HG02981 (cell line): Measurements from ENCODE around the gene PKD2.
"Not testable (repeated sequence)": the region's sequence is repeated elsewhere in the genome, so short reads cannot be mapped to it uniquely, and the experiment has no call there.

Source experiments
- ATAC-seq: cut with Tn5 transposase; IDR thresholded peaks from one replicate; pipeline ENCODE4 v1.9.1; 2021; ENCODE audit warnings: mild to moderate bottlenecking, moderate library complexity; ENCODE audit not compliant: unreplicated experiment

The PKD2 gene

DNA sequence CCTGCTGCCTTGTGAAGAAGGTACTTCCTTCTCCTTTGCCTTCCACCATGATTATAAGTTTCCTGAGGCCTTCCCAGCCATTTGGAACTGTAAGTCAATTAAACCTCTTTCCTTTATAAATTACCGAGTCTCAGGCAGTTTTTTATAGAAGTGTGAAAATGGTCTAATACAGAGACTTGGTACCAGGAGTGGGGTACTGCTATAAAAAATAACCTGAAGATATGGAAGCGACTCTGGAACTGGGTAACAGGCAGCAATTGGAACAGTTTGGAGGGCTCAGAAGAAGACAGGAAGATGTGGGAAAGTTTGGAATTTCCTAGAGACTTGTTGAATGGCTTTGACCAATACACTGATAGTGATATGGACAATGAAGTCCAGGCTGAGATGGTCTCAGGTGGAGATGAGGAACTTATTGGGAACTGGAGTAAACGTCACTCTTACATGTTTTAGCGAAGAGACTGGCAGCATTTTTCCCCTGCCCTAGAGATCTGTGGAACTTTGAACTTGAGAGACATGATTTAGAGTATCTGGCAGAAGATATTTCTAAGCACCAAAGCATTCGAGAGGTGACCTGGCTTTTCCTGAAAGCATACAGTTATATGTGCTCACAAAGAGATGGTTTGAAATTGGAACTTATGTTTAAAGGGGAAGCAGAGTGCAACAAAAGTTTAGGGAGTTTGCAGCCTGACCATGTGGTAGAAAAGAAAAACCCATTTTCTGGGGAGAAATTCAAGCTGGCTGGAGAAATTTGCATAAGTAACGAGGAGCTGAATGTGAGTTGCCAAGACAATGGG is 18.6 kb downstream of the PKD2 start:
- ATAC-seq, result not testable (repeated sequence)

- ATAC-seq, result no peak
Measured at GRCh38 chr4:88027611-88028608, 20.5 kb downstream of the PKD2 start.

DNA sequence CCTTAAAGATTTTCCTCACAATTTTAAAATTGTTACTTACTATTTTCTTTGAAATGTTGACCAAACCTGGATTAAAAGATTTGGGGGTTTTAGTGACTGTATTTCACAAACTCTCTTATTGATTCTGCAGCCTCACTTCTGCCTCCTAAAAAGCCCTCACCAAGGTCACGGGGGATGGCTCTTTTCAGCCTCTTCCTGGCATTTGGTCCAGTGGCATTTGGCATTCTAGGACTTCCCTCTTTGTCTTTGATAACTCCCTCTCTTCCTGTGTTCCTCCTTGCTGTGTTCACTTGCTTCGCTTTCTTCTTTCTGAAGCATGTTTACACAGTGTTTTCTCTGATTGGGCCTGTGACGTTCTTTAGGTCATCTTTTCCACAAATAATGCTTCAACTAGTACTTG is 21.5 kb downstream of the PKD2 start:
- no peak for ATAC-seq

- ATAC-seq, result no peak
Measured at GRCh38 chr4:88029556-88029955, 22.1 kb downstream of the PKD2 start.

GRCh38 chr4:88030565-88031310 is 23.3 kb downstream of the PKD2 start:
- no peak for ATAC-seq

- ATAC-seq, result peak; percentile 57
Measured at GRCh38 chr4:88033309-88033708, 25.9 kb downstream of the PKD2 start.

- ATAC-seq, result no peak
Measured at GRCh38 chr4:88035292-88035691, 27.9 kb downstream of the PKD2 start.

DNA sequence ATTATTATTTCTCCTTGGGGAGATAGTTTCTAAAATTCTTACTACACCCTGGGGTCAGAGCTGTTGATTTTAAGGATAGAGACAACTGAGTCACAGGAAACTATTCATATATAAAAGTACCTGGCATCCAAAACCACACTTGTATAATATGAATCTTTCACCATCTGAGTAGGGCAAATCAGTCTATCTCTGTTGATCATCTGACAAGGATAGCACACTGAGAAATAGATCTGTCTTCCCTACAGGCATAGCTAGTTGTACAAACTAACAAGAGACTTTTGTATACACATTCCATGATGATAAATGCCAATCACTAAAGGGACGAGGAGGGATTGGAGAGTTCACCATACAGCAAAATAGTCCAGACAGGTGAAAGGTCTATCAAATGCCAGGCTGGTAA is 30.0 kb downstream of the PKD2 start:
- no peak for ATAC-seq

- no peak for ATAC-seq
Measured at GRCh38 chr4:88037936-88038335, 30.5 kb downstream of the PKD2 start.

DNA sequence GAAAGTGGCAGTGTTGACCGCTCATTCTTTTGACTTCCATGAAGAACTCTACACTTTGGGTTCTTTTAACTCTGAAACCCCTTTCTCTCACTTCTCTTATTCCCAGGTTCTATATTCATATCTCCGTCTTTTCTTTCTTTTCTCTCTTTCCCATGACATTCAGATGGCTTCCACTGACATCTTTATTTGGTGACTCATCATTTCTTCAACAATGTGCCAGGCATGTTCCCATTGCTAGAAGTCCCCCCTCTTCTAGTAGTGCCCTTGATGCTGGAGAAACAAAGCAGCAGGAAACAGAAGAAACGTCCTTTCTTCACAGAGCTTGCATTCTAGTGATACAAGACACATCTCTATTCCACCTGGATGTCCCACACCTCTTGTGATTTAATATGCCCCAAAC is 33.3 kb downstream of the PKD2 start:
- no peak for ATAC-seq

DNA sequence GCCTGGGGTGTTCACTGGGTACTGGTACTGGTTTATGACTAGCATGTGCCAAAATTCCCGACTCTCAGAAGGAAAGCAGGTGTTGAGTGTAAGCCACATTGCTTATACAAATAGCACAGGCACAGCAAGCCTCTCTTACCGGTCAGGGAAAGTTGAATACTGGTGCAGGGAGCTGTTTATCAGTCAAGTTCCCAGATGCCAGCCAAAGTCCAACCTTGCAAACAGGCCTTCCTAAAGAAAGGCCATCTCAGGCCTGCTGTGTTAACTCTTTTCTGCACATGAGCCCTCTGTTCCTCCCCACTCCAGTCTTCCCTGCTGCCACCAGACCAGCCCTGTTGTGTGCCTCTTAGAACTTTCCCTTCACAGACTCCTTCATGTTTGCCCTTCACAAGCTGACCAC is 34.2 kb downstream of the PKD2 start:
- ATAC-seq, result no peak

DNA sequence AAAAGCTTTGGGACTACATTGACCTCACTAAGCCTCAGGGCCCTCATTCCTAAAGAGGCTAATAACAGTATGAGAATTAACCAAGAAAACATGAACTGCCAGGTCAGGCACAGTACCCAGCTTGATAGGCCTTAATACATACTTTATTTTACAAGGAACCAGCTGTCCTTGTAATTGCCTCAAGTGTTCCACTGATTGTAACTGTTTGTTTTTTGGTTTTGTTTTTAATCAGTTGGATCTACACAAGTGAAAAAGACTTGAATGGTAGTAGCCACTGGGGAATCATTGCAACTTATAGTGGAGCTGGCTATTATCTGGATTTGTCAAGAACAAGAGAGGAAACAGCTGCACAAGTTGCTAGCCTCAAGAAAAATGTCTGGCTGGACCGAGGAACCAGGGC is 35.6 kb downstream of the PKD2 start:
- ATAC-seq, result no peak

DNA sequence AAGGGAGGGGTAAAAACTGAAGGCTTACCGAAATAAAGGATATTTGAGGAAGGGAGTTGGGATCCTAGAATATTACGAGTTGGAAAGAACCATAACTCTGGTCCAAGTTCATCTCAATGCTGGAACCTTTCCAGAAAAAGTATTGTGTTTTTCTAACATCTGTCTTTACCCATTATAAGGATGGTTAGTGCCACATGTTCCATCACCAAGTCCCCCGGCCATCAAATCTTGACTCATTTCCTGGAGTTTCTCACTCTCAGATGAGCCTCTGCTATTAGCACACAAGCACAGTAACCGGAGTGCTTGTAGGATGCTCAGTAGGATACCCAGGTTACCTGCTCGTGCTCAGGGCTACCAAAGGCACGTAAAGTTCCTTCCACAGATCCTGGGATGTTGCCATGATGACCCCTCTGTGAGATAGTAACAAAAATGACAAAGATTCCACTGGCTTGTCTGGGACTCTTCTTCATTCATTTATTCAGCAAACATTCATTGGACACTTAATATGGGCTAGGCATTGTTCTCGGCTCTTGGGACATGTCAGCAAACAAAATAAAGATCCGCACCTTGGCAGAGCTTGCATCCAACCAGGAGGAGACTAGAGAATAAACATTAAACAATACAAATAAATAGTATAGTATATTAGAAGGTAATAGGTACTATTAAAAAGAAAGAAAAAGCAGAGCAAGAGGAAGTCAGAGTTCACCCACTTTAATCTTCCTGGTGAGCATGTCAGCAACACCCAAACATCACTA is 36.3 kb downstream of the PKD2 start:
- ATAC-seq, result no peak

DNA sequence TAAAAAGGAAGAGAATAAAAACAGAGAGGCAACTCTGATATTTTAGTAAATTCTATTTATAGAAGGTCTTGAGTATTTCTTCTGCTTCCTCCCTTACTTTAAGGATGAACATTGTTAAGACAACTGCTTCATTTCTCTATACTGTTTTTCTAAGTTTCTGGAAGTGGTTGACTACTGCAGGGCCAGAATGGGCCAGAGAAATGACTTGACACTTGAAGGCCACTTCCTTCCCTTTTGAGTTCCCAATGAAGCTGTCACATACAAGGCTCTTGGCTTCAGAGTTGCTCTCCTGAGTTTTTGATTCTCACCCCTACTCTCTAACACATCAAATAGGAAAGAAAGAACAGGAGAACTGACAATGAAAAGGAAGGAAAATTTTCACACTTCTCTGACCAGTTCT is 37.6 kb downstream of the PKD2 start:
- no peak for ATAC-seq

GRCh38 chr4:88054229-88054628 is 46.8 kb downstream of the PKD2 start:
- no peak for ATAC-seq

GRCh38 chr4:88054901-88055300 is 47.5 kb downstream of the PKD2 start:
- ATAC-seq, result no peak

DNA sequence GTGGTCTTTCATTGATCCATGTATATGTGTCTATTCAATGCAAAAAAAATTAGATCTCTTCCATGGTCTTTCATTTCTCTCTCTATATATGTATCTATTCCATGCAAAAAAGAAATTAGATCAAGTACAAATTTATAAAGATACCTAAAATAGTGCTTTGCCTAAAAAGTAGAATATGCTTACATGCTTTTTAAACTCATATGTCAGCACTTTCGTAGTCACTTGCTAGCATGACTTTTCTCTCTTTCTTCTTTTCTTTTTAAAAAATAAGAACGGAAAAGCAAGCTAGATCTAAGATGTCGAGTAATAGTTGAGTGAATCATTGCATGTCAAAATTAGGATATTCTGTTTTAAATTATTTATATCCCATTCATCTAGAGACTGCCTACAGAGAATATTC is 50.9 kb downstream of the PKD2 start:
- no peak for ATAC-seq

DNA sequence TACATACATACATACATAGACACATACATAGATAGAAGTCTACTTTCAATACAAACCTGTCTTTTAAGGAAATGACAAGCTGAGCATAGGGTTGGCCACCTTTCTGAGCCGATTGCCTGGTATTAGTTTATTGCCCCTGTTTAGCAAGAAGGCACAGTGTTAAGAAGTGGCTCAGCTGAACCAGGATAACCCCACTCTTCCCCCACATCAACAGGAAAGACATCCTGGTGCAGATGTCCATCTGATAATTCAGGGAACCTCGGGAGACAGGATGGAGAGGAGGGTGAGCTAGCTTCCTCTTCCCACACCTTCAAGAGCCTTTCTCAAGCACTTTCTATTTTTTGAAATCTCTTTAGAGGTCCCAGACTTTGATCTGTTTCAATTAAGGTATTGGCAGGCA is 52.3 kb downstream of the PKD2 start:
- ATAC-seq, result no peak

DNA sequence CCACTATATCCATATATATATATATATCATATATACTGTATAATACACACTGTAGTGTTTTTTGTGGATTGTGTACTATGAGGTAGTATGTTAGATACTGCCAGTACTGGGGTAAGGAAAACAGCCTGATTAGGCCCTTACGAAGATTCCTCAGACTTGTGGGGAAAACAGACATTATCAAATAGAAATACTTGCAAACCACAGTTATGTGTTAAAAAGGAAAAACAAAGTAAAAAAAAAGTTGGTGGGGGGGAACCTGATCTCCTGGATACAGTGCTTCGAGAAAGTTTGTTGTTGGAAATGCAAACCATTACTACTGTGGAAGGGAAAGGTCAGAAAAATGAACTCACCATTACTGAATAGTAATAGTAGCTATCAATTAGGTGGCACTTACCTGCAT is 53.0 kb downstream of the PKD2 start:
- ATAC-seq, result no peak

GRCh38 chr4:88062311-88062710 is 54.9 kb downstream of the PKD2 start:
- no peak for ATAC-seq

GRCh38 chr4:88062843-88063242 is 55.4 kb downstream of the PKD2 start:
- ATAC-seq, result no peak
